ENCODE measurements around the gene LDHAL6B.

Gene LDHAL6B

DNA sequence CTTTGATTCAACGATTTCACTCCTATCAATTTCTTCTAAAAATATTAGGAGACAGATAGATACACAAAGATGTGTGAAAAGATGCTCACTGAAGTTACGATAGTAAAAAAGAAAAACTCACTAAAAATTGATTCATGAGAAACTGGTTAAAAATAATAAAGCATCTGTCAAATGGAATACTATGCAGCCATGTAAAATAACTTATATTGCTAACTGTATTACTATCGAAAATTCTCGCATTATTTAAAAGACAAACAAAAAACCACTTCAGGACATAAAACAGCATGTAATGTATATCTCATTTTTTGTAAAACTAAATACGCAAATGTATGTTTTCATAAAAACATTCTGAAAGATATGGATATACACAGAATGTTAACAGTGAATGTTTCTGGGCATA, 33.4 kb upstream of the LDHAL6B start:
- H3K9me3 ChIP-seq = no peaks in the 10 kb centered on the region
- no peak for DNase-seq
- intact Hi-C loops (cut with DNase I; ENCODE audit: low total_unique reads) = no loop called here
- H3K4me1 ChIP-seq = peaks cover 6 to 46% (median 27%) of the 10 kb centered on the region in 4 donors
- H3K27ac ChIP-seq = no peak overlapping the region
- no peak overlapping the region for H3K4me3 ChIP-seq
- TF ChIP-seq, protein P1, sequence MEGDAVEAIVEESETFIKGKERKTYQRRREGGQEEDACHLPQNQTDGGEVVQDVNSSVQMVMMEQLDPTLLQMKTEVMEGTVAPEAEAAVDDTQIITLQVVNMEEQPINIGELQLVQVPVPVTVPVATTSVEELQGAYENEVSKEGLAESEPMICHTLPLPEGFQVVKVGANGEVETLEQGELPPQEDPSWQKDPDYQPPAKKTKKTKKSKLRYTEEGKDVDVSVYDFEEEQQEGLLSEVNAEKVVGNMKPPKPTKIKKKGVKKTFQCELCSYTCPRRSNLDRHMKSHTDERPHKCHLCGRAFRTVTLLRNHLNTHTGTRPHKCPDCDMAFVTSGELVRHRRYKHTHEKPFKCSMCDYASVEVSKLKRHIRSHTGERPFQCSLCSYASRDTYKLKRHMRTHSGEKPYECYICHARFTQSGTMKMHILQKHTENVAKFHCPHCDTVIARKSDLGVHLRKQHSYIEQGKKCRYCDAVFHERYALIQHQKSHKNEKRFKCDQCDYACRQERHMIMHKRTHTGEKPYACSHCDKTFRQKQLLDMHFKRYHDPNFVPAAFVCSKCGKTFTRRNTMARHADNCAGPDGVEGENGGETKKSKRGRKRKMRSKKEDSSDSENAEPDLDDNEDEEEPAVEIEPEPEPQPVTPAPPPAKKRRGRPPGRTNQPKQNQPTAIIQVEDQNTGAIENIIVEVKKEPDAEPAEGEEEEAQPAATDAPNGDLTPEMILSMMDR (IDR thresholded peaks at IDR 0.05) = no peak
- H3K27me3 ChIP-seq = no peaks in the 10 kb centered on the region
- peaks cover 32 to 55% (median 45%) of the 10 kb centered on the region in 3 donors for H3K36me3 ChIP-seq

DNA sequence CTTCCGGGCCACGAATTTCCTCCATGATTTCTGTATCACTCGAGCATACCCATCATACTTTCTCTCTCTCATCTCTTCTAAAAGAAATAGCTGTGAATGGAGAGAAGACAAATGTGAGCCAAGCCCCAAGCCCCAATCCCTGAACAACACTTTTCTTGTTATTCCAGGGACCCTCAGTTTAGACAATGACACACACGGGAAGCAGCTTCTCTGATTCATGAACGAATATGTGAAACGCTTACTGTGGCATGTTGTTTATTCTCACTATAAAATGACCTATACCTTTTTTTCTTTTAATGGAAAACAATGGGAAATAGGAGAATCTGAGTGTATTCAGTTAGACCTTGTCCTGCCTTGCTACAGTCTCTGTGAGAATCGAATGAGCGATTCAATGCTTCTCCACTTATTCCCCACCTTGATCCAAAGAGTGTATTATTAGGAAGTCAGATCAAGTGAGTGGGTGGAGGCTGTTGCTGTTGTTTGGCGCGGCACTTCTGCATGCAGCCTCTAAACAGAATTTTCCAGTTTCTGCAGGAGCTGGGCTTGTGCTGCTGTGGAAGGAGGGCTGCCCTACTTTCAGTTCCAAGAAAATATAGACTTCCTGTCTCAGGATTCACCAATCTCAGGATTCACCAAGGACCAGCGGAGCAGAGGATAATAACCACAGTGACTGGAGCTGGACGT, 32.4 kb upstream of the LDHAL6B start:
- intact Hi-C loops (cut with DNase I; ENCODE audit: low total_unique reads) = no loop called here
- H3K27me3 ChIP-seq = no peaks in the 10 kb centered on the region
- H3K27ac ChIP-seq = peak overlapping the region; percentile 25 to 53
- H3K4me1 ChIP-seq = peaks cover 6 to 35% (median 20%) of the 10 kb centered on the region in 4 donors
- no peak for DNase-seq
- no peak overlapping the region for H3K4me3 ChIP-seq
- H3K9me3 ChIP-seq = no peaks in the 10 kb centered on the region
- TF ChIP-seq, protein P1 (IDR thresholded peaks at IDR 0.05) = no peak
- H3K36me3 ChIP-seq = peaks cover 35 to 66% (median 56%) of the 10 kb centered on the region in 3 donors

DNA sequence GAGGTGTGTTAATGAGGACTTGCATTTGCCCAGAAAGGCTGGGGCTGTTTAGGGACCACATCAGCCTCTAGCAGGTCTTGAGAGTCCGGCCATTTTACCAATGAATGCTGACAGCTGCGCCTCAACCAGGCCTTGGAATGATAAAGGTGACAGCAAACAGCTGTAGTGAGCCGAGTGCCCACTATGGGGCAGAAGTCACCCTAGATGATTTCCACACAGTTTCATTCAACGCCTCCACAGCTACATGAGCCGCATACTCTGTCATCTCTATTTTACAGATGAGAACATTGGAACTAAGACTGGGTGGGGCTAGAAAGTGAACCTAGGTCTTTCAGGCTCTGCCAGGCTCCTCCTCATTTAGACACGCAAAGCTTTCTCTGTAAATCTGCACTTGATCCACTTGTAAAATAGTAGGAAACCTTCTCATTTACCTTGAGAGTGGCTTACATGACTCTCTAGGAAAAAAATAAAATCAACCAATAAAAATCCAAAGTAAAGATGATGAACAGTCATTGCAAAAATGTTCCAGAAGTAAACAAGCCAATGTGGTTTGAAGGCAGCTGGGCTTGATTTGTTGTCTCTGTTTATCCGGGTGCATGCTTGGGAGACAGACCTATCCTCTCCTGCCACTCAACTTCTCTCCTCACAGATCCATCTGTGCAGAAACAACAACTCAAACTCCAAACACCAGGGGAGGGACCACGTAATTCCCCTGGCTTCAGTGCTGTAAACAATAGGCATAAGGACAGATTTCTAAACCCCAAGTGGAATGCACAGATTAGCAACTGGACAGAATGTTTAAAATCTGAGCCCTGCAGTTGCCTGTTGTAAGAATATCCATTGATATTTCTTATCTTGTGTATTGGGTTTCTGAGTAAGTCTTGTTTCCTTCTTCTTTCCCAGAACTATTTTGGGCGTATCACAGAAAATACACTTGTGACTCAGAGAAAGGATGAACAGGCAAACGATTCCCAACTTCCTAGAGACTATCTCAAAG, 31.5 kb upstream of the LDHAL6B start:
- TF ChIP-seq, protein P1 (IDR thresholded peaks at IDR 0.05) = peak; percentile 58 to 72
- Histone ChIP-seq H3K27me3 (no peaks in the 10 kb centered on the region), H3K9me3 (no peaks in the 10 kb centered on the region), H3K4me3 (no peak overlapping the region), H3K4me1 (peaks cover 6 to 28% (median 14%) of the 10 kb centered on the region in 4 donors), H3K36me3 (peaks cover 40 to 73% (median 62%) of the 10 kb centered on the region in 3 donors), H3K27ac (peak overlapping the region; percentile 25 to 53)
- DNase-seq = peak in 1 of 2 donors; percentile 49
- intact Hi-C loops (cut with DNase I; ENCODE audit: low total_unique reads) = loop anchor here (5.0 kb wide), 1 partner anchor 317 kb away; no protein-coding TSS in a partner anchor

DNA sequence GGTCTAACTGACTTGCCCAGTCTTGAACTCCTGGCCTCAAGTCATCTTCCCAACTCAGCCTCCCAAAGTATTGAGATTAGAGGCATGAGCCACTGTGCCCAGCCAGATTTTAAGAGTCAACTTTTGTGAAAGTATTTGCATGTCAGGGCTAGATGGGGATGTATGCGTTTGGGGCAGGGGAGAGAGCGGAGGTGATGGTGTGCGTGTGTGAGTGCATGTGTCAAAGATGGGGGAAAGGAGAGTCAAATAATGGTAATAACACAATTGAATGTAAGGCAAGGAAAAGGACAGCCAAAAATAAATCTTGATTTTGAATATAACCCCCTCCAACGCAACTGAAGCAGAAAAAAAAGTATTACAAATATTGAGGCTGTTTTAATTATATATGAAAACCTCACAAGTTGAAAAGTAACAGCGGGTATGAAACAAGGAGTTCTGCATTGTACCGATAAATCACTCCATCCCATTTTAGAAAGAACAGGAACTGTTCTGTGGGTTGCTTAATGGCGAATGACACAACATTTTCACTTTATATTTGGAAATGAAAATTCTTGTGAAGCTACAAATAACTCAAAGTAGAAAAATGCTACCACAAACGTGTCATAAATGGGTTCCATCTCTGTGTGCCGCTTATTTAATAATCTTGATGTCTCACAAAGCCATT, 29.9 kb upstream of the LDHAL6B start:
- Histone ChIP-seq H3K4me1 (peaks cover 0 to 15% (median 5%) of the 10 kb centered on the region in 4 donors), H3K4me3 (no peak overlapping the region), H3K27ac (peak overlapping the region; percentile 25 to 35), H3K27me3 (no peaks in the 10 kb centered on the region), H3K36me3 (peaks cover 46 to 74% (median 69%) of the 10 kb centered on the region in 3 donors), H3K9me3 (peaks cover 0 to 5% (median 1%) of the 10 kb centered on the region in 3 donors)
- intact Hi-C loops (cut with DNase I; ENCODE audit: low total_unique reads) = loop anchor here (5.0 kb wide), 1 partner anchor 316 kb away; no protein-coding TSS in a partner anchor
- TF ChIP-seq, protein P1 (IDR thresholded peaks at IDR 0.05) = no peak
- DNase-seq = no peak

DNA sequence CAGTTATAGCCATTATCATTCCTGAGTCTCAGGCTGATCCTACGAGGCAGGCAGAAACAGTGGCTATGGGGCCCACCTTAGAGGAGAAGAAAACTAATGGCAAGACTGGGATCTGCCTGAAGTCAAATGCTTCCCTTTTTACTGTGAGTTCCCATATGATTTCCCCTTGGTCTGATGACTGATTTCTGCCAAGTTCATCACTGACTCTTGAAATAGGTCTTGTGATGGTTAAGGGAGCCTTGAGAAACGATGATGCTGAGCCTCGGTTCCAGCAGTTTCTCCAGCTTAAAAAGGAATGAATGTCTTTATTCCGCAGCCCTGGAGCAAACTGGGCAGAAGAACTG, 29.4 kb upstream of the LDHAL6B start:
- peak in 1 of 2 donors; percentile 26 for DNase-seq
- Histone ChIP-seq H3K27me3 (no peaks in the 10 kb centered on the region), H3K9me3 (peaks cover 0 to 10% (median 6%) of the 10 kb centered on the region in 3 donors), H3K4me3 (no peak overlapping the region), H3K36me3 (peaks cover 46 to 74% (median 69%) of the 10 kb centered on the region in 3 donors), H3K4me1 (peaks cover 0 to 15% (median 5%) of the 10 kb centered on the region in 4 donors), H3K27ac (peak overlapping the region; percentile 21 to 35)
- TF ChIP-seq, protein P1 (IDR thresholded peaks at IDR 0.05) = no peak
- intact Hi-C loops (cut with DNase I; ENCODE audit: low total_unique reads) = loop anchor here (5.0 kb wide), 1 partner anchor 315 kb away; no protein-coding TSS in a partner anchor
